Measurements from ENCODE around the gene CDKL2.
"Not testable (repeated sequence)": the region's sequence is repeated elsewhere in the genome, so short reads cannot be mapped to it uniquely, and the experiment has no call there.

GRCh38 chr4:75544220-75544619, 86.1 kb downstream of the CDKL2 start:
- not testable (repeated sequence) for TF ChIP-seq ZFP36 (IDR thresholded peaks at IDR 0.05; ENCODE audit: borderline replicate concordance, partially characterized antibody); NFE2L2 (conservative IDR thresholded peaks at IDR 0.05; ENCODE audit: low read length); TP53 (CRISPR knock-in tag; IDR thresholded peaks at IDR 0.05); CTCF (IDR thresholded peaks at IDR 0.05); FOXS1 (CRISPR knock-in tag; IDR thresholded peaks at IDR 0.05)
- TF ChIP-seq, protein P1, sequence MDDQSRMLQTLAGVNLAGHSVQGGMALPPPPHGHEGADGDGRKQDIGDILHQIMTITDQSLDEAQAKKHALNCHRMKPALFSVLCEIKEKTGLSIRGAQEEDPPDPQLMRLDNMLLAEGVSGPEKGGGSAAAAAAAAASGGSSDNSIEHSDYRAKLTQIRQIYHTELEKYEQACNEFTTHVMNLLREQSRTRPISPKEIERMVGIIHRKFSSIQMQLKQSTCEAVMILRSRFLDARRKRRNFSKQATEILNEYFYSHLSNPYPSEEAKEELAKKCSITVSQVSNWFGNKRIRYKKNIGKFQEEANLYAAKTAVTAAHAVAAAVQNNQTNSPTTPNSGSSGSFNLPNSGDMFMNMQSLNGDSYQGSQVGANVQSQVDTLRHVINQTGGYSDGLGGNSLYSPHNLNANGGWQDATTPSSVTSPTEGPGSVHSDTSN (IDR thresholded peaks at IDR 0.05) = not testable (repeated sequence)
